Measurements from ENCODE around the gene ATRAID.

Gene ATRAID

DNA sequence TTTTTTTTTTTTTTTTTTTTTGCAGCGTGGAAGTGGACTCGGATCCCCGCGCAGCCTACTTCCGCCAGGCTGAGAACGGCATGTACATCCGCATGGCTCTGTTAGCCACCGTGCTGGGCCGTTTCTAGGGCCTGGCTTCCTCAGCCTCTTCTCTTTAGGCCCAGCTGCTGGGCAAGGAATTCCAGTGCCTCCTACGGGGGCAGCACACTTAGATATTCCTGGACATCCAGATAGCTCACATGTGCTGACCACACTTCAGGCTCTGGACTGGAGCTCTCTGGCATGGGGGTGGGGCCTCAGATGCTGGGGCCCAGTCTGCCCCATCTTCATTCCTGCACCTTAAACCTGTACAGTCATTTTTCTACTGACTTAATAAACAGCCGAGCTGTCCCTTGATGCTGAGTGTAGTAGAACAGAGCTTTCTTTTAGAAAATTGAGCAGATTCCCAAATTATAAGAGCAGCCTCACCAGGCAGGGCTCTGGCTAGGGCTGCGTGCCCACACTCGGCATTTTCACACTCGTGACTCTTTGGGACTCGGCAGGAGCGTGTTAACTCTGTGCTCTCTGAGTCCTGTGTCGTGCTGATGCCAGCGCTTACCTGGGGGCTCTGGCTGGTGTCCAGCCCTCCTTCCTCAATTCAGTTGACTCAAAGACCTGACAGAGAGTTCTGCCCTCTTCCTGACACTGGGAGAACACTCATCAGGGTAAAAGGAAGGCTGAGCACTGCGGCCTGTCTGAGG lies 31.7 kb downstream of the ATRAID start:
- DNase-seq (ENCODE audit: insufficient read length, low spot score) = no peak
- TF ChIP-seq, protein P1, sequence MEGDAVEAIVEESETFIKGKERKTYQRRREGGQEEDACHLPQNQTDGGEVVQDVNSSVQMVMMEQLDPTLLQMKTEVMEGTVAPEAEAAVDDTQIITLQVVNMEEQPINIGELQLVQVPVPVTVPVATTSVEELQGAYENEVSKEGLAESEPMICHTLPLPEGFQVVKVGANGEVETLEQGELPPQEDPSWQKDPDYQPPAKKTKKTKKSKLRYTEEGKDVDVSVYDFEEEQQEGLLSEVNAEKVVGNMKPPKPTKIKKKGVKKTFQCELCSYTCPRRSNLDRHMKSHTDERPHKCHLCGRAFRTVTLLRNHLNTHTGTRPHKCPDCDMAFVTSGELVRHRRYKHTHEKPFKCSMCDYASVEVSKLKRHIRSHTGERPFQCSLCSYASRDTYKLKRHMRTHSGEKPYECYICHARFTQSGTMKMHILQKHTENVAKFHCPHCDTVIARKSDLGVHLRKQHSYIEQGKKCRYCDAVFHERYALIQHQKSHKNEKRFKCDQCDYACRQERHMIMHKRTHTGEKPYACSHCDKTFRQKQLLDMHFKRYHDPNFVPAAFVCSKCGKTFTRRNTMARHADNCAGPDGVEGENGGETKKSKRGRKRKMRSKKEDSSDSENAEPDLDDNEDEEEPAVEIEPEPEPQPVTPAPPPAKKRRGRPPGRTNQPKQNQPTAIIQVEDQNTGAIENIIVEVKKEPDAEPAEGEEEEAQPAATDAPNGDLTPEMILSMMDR (IDR thresholded peaks at IDR 0.05; ENCODE audit: insufficient read depth, missing control alignments) = no peak
- FAIRE-seq = no peak

DNA sequence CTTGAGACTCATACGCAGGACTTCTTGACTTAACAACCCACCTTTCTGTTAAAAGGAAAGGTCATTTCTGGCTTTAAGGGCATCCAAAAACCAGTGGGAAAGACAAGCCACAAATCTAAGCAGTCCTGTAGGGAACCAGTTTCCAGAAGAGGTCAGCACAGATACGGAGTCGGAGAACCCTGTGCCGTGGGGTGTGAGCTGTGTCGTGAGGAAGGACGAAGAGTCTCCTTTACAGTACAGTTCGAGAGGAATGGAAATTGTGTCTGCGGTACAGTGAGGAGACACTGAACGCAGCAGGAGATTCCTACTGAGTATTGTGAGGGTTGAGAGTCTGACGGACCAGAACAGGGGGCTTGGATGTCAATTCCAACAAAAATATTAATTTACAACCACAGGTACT lies 33.3 kb downstream of the ATRAID start:
- DNase-seq (ENCODE audit: insufficient read length, low spot score) (no peak), FAIRE-seq (no peak)
- TF ChIP-seq, protein P1 (IDR thresholded peaks at IDR 0.05; ENCODE audit: insufficient read depth, missing control alignments) = no peak

GRCh38 chr2:27245626-27246025 lies 33.8 kb downstream of the ATRAID start:
- FAIRE-seq = no peak
- no peak for DNase-seq (ENCODE audit: insufficient read length, low spot score)

DNA sequence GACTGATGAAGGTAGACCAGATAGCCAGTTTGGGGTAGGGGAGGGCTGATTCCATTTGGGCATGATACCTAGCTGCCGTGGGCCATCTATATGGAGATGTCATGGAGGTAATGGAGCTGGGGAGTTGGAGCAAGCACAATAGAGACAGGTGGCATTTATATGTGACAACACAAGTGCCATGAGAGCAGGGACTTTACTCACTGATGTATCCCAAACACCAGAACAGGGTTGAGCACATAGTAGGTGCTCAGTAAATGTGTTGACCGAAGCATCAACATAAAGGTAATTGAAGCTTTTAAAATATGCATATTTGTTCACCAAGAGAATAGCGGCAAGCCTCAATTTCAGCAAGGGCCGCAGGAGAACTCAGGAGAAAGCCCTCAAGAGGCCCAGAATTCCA lies 36.1 kb downstream of the ATRAID start:
- DNase-seq (ENCODE audit: insufficient read length, low spot score) = no peak
- FAIRE-seq = no peak

More at GRCh38 chr2:27245626-27246025, 33.8 kb downstream of the ATRAID start:
- TF ChIP-seq, protein P1 (IDR thresholded peaks at IDR 0.05; ENCODE audit: insufficient read depth, missing control alignments) = no peak

GRCh38 chr2:27249159-27249890 lies 37.5 kb downstream of the ATRAID start:
- FAIRE-seq (no peak), DNase-seq (ENCODE audit: insufficient read length, low spot score) (no peak)
- TF ChIP-seq, protein P1 (IDR thresholded peaks at IDR 0.05; ENCODE audit: insufficient read depth, missing control alignments) = no peak

More for the DNA sequence above, 36.1 kb downstream of the ATRAID start:
- TF ChIP-seq, protein P1 (IDR thresholded peaks at IDR 0.05; ENCODE audit: insufficient read depth, missing control alignments) = no peak

DNA sequence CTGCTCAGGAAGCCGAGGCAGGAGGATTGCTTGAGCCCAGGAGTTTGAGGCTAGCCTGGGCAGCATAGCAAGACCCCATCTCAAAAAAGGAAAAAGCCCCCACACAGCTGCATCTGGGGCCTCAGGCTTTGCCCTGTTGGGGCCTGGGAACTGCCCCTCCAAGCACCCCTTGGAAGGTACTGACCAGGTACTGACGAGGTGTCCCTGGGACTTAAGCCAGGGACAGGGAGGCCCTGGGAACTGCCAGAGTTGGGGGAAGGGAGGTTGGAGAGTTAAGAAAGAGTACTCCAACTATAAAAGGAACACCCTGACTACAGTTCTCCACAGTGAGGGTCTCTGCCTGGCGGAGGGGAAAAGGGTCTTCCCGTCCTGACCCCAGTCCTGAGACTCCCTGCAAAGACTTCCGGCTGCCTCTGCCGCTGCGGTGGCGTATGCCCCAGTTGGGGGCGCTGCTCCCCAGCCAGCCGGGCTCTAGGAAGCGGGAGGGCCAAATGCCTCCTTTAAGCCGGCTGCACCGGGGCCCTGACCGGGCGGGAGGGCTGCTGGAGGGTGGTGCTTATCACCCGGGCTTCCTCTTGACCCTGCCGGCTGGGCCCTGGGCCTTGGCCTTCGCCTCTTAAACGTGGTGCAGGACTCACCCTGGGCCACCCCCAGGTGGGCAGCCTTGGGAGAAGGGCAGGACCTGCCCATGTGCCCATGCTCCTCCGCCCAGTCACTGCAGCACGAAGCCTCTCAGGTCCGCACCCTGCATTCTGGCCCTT lies 38.2 kb downstream of the ATRAID start:
- peak; percentile 77 for DNase-seq (ENCODE audit: insufficient read length, low spot score)
- no peak for FAIRE-seq
- TF ChIP-seq, protein P1 (IDR thresholded peaks at IDR 0.05; ENCODE audit: insufficient read depth, missing control alignments) = peak; percentile 84
